Activated CD4-positive, alpha-beta T cell treated with anti-CD3 and anti-CD28 coated beads, Interleukin-2, amount 50 U/mL, for 48 hours (primary cell): ENCODE results near the gene PDHB.
"Not testable (repeated sequence)": the region's sequence is repeated elsewhere in the genome, so short reads cannot be mapped to it uniquely, and the experiment has no call there.

ENCODE experiments used
- DNase-seq, 2 experiments: peaks; one replicate each; pipeline ENCODE4 v3.0.0-alpha.2; 2020

The PDHB gene

GRCh38 chr3:58433400-58434167 is at the start of gene PDHB:
TSS of gene PDHB (minus strand) at chr3:58433832. CDS start at chr3:58433809, 23 bp downstream.
- DNase-seq = peak; percentile 89 to 91

GRCh38 chr3:58482917-58483636 is 49.4 kb upstream of the PDHB start:
- DNase-seq = no peak

- no peak for DNase-seq
These were observed 46.7 kb upstream of the PDHB start for GRCh38 chr3:58480309-58480708.

GRCh38 chr3:58478781-58479180 is 45.1 kb upstream of the PDHB start:
- no peak for DNase-seq

GRCh38 chr3:58474967-58475578 is 41.4 kb upstream of the PDHB start:
- DNase-seq = no peak

- no peak for DNase-seq
These were observed 40.8 kb upstream of the PDHB start for GRCh38 chr3:58474348-58474911.

- no peak for DNase-seq
These were observed 39.6 kb upstream of the PDHB start for GRCh38 chr3:58473275-58473674.

- peak; percentile 36 to 56 for DNase-seq
These were observed 37.6 kb upstream of the PDHB start for GRCh38 chr3:58471025-58471887.

GRCh38 chr3:58470363-58471024 is 36.9 kb upstream of the PDHB start:
- no peak for DNase-seq

GRCh38 chr3:58469096-58469495 is 35.5 kb upstream of the PDHB start:
- no peak for DNase-seq

- DNase-seq = no peak
These were observed 33.4 kb upstream of the PDHB start for GRCh38 chr3:58466899-58467563.

- peak in 1 of 2 experiments; percentile 23 for DNase-seq
These were observed 31.2 kb upstream of the PDHB start for GRCh38 chr3:58464866-58465265.

GRCh38 chr3:58463942-58464271 is 30.3 kb upstream of the PDHB start:
- no peak for DNase-seq

- DNase-seq = peak; percentile 81 to 86
These were observed 29.7 kb upstream of the PDHB start for GRCh38 chr3:58463181-58463941.

- DNase-seq = no peak
These were observed 29.2 kb upstream of the PDHB start for GRCh38 chr3:58462829-58463180.

GRCh38 chr3:58459160-58459559 is 25.5 kb upstream of the PDHB start:
- no peak for DNase-seq

GRCh38 chr3:58452176-58452575 is 18.5 kb upstream of the PDHB start:
- no peak for DNase-seq

GRCh38 chr3:58441514-58442450 is 8.2 kb upstream of the PDHB start:
- no peak for DNase-seq

- DNase-seq = not testable (repeated sequence)
These were observed 7.3 kb upstream of the PDHB start for GRCh38 chr3:58440996-58441355.

- not testable (repeated sequence) for DNase-seq
These were observed 3.6 kb upstream of the PDHB start for GRCh38 chr3:58437276-58437675.
